Central memory CD8-positive, alpha-beta T cell (primary cell): Measurements from ENCODE around the gene MRRF.

Experiments
- ATAC-seq: fragments of 150-1000 bp; cut with Tn5 transposase; replicated peaks from 2 replicates; pipeline ENCODE4 v1.10.0; 2022; ENCODE audit warnings: mild to moderate bottlenecking, moderate FRiP score, moderate number of reproducible peaks; ENCODE audit not compliant: poor library complexity, severe bottlenecking; ENCODE audit errors: extremely low read depth
- DNase-seq, 2 donors: peaks; one replicate each; pipeline ENCODE4 v3.0.0; 2021; ENCODE audit warnings: low spot score in 2 of 2
- H3K27ac Mint-ChIP-seq: one replicate; pipeline ENCODE4 v1.8.0; 2022; ENCODE audit warnings: low read depth, mild to moderate bottlenecking, moderate library complexity, mixed read lengths
- H3K27me3 Mint-ChIP-seq: one replicate; pipeline ENCODE4 v1.8.0; 2022; ENCODE audit warnings: mixed read lengths
- H3K36me3 Mint-ChIP-seq: one replicate; pipeline ENCODE4 v1.8.0; 2022; ENCODE audit warnings: mild to moderate bottlenecking, moderate library complexity, mixed read lengths; ENCODE audit not compliant: insufficient read depth
- H3K4me1 Mint-ChIP-seq: one replicate; pipeline ENCODE4 v1.8.0; 2022; ENCODE audit warnings: mixed read lengths
- H3K4me3 Mint-ChIP-seq: one replicate; pipeline ENCODE4 v1.8.0; 2022; ENCODE audit warnings: mild to moderate bottlenecking, moderate library complexity, mixed read lengths
- H3K9me3 Mint-ChIP-seq: one replicate; pipeline ENCODE4 v1.8.0; 2022; ENCODE audit warnings: mixed read lengths

Gene MRRF

DNA sequence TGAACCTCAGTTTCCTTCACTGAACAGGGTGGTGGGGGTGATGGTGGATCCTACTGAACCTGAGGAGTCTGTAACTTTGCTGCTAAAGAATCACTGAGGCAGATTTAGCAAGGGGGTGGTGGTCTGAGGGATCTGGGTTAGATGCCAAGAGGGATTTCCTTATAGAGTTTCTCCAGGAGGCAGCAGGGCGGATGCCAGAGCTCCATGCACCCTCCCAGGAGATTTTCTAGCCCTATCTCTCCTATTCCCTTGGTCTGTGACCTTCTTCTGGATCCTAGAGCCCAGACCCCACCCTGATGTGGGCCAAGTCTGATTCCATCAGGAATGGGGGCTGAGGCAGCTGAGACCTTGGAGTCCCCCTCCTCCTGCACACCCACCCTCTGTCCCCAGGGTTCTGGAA lies 112.1 kb downstream of the MRRF start:
- no peak overlapping the region for H3K27ac Mint-ChIP-seq
- peaks cover 53% of the 10 kb centered on the region for H3K27me3 Mint-ChIP-seq
- no peak overlapping the region for H3K4me3 Mint-ChIP-seq
- DNase-seq (no peak), ATAC-seq (no peak)
- no peaks in the 10 kb centered on the region for H3K36me3 Mint-ChIP-seq
- no peaks in the 10 kb centered on the region for H3K4me1 Mint-ChIP-seq
- no peaks in the 10 kb centered on the region for H3K9me3 Mint-ChIP-seq

DNA sequence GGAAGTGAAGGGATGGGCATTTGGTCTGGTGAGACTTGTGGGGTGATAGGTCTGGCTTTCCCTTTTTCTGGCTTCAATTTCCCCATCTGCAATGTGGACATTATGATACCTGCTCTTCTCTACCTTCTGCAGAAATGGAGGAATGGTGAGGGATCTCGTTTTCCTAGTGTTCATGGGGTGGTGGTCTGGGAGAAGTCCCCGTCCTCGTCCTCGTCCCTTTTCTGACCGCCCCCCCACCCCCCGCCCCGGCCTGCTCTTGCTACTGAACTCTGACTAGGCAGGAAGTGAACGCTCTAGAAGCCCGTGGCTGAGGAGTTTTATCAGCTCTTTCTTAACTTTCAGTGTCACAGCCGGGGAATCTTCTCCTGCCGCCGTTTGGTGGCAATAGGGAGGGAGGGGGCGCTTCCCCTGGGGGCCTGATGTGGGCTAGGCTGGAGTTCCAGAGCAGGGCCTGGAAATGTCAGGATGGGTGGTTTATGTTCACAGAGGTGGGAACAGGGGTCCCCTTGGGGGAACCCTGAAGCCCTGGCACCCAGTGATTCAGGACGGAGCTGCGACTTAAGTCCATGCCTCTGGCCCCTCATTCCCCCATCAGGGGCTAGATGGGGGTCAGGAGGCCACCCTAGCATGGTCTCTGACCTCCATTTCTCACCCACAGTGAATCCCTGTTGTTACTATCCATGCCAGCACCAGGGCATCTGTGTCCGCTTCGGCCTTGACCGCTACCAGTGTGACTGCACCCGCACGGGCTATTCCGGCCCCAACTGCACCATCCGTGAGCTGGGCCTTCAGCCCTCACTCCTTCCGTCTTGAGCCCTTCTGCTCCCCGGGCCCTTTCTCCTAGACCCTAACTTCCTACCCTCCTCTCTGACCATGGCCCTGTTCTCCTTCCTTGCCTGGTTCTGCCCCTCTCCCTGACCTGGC lies 112.8 kb downstream of the MRRF start:
- H3K4me1 Mint-ChIP-seq, result no peaks in the 10 kb centered on the region
- no peaks in the 10 kb centered on the region for H3K36me3 Mint-ChIP-seq
- no peak for ATAC-seq
- no peaks in the 10 kb centered on the region for H3K9me3 Mint-ChIP-seq
- DNase-seq, result no peak
- H3K27me3 Mint-ChIP-seq, result peaks cover 49% of the 10 kb centered on the region
- H3K27ac Mint-ChIP-seq, result no peak overlapping the region
- H3K4me3 Mint-ChIP-seq, result no peak overlapping the region

DNA sequence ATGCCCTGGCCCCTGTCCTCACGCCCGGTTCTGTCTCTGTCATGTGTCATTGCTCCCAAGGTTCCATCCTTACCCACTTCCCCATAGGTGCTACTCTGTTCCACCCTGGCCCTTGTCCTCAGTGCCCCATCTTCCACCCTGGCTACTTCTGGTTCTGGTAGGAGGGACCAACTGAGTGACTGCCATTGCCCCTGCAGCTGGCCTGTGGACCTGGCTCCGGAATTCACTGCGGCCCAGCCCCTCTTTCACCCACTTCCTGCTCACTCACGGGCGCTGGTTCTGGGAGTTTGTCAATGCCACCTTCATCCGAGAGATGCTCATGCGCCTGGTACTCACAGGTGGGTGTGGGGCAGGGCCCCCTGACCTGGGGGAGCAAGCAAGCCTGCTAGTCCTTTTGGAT lies 113.6 kb downstream of the MRRF start:
- H3K4me1 Mint-ChIP-seq, result no peaks in the 10 kb centered on the region
- H3K36me3 Mint-ChIP-seq, result no peaks in the 10 kb centered on the region
- no peak overlapping the region for H3K4me3 Mint-ChIP-seq
- H3K27ac Mint-ChIP-seq, result no peak overlapping the region
- DNase-seq (no peak), ATAC-seq (no peak)
- peaks cover 48% of the 10 kb centered on the region for H3K27me3 Mint-ChIP-seq
- H3K9me3 Mint-ChIP-seq, result no peaks in the 10 kb centered on the region

DNA sequence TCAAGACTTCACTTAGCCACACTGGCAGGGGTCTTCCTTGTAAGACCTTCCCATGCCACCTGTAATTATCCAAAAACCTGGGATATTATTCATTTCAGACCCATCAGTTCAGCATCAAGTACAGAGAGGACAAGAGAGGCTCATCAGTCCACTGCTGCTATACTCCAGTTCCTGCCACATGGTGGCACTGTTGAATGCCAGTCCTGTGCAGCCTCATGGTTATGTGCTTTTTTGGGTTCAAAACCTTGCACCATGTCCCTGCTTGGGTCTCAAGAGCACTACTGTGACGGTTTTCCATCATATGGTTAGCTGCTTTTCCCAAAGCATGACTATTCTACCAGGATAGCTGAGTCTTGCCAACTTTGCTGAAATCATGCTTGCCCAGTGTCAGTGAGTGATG lies 114.7 kb downstream of the MRRF start:
- Mint-ChIP-seq H3K4me1 (no peaks in the 10 kb centered on the region), H3K27ac (no peak overlapping the region), H3K9me3 (no peaks in the 10 kb centered on the region), H3K4me3 (no peak overlapping the region), H3K36me3 (no peaks in the 10 kb centered on the region), H3K27me3 (peaks cover 45% of the 10 kb centered on the region)
- DNase-seq, result no peak
- ATAC-seq, result no peak

DNA sequence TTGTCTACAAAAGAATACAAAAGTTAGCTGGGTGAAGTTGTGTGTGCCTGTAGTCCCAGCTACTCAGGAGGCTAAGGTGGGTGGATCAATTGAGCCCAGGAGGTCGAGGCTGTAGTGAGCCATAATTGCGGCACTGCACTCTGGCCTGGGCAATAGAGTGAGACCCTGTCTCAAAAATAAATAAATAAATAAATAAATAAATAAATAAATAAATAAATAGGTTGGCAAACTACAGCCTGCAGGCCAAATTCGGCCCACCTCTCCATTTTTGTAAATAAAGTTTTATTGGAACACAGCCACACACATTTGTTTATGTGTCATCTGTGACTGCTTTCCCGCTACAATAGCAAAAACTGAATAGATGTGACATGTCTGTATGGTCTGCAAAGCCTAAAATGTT lies 115.6 kb downstream of the MRRF start:
- ATAC-seq (no peak), DNase-seq (no peak)
- H3K4me1 Mint-ChIP-seq, result no peaks in the 10 kb centered on the region
- no peaks in the 10 kb centered on the region for H3K9me3 Mint-ChIP-seq
- H3K27me3 Mint-ChIP-seq, result peaks cover 42% of the 10 kb centered on the region
- no peaks in the 10 kb centered on the region for H3K36me3 Mint-ChIP-seq
- no peak overlapping the region for H3K27ac Mint-ChIP-seq
- H3K4me3 Mint-ChIP-seq, result no peak overlapping the region
